Sciatic nerve (tissue), 2 donors: Measurements from ENCODE around the gene NRCAM. TPM values are rescaled to one million over a fixed set of nuclear protein-coding genes. Genes with fewer than 3 reads are reported as not detected.
"Not testable (repeated sequence)": the region's sequence is repeated elsewhere in the genome, so short reads cannot be mapped to it uniquely, and the experiment has no call there.

Source experiments
- ATAC-seq: fragments of 200-7000 bp; cut with Tn5 transposase; one replicate; pipeline ENCODE4 v1.9.1; 2020; ENCODE audit warnings: mild to moderate bottlenecking, moderate library complexity
- DNase-seq: peaks from one replicate; pipeline ENCODE4 v3.0.0-alpha.2; 2020; ENCODE audit warnings: low spot score
- intact Hi-C: fragments of 100-400 bp; cut with DNase I; formaldehyde crosslinking; loops from one replicate; pipeline ENCODE4 v1.14.2; 2022
- total RNA-seq: library from RNA; stranded (reverse); fragmentation: NEBNext Ultra II Directional; extraction: Animal tissue kit (Norgen Biotek cat#: 25700); gene quantifications from one replicate; pipeline ENCODE4 v1.2.1, GENCODE V29; 2021
- donor health status: DM: no; HTN: no; CAD: no.
- donor health status: DM: no; HTN: no; CAD: no.

NRCAM gene
- total RNA-seq, 1 donor from 2014 or later: 17.4 TPM

DNA sequence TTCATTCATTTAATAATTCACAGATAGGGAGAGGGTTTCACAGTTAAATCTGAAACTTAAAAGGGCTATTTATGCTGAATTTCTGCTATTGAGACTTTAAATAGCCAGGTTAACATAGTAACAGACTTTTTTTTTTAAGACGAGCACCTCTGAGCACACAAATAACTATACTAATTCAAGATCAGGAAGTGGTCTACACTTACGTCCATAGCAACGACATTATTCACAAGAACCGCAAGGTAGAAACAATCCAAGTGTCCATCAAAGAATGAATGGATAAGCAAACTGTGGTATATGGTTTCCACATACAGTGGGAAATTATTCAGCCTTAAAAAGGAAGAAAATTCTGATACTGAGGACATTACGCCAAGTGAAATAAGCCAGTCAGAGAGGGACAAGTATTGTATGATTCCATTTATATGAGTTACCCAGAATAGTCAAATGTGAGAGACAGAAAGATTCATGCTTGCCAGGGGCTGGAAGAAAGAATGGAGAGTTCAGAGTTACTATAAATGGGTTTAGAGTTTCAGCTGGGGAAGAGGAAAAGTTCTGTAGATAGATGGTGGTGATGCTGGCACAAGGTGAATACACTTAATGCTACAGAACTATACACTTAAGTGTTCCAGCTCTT, 185.7 kb downstream of the NRCAM start:
- DNase-seq (no peak), ATAC-seq (no peak)
- intact Hi-C loops: no loop called here

DNA sequence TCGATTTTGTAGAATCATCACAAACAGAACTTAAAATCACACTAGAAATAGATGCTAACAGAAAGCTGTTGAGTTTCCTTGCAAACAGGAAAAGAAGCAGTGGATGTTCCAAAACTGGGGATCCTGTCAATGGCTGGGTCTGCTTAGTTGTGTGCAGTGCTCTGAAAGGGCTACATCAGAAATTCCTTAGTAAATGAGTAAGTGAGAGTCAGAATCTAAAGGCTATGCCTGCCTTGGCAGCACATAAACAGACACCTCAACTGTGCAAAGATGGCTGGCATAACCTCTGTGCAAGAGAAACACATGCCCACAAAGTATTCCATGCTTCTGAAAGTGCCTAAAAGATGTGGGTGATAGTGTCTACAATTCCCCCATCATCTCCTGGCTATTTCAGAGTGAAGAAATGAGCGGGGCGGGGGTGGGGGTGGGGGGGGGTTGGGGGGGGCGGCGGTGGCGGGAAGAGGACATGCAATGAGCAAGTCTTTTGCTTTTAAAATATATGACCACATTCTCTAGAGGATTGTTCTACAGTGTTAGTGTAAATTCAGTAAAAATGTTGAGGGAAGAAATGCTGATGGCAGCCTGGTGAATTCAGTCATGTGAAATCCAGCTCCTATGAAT, 187.9 kb downstream of the NRCAM start:
- intact Hi-C loops: no loop called here
- ATAC-seq: no peak
- no peak for DNase-seq

DNA sequence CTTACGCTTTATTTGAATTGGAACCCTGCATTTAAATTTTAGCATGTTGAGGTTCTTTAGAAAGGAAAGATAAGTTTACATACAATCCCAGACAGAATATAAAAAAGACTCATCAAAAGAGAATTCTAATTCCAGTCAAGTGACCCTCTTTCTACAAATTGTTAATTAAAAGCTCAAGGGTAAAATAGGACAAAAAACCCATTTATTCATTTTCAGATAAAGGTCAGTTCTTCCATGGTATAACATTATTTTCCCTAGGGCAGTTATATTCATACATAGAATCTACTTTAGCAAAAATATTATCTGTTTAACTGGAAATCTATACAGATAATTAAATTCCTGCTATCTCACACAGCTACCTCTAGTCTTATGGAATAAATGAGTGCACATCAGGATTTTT, 188.6 kb downstream of the NRCAM start:
- no peak for DNase-seq
- ATAC-seq: no peak
- intact Hi-C loops: no loop called here

DNA sequence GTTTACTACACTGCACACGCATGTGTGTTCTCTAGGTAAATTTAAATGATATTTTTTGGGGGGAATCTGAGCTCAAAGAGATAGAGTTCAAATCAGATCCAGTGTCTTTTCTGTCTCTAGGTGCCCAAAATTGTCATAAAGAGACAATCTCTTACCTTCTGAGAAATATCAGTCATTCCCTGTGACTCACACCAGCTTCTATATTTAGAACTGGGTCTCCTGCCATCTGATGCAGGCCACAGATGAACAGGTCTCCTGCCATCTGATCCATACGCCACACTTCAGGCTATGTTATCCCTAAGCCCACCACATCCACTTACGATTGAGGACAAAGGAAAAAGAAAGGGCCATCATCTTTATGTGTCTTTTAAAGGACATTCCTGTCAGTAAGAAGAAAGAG, 189.7 kb downstream of the NRCAM start:
- intact Hi-C loops: no loop called here
- no peak for ATAC-seq
- no peak for DNase-seq

DNA sequence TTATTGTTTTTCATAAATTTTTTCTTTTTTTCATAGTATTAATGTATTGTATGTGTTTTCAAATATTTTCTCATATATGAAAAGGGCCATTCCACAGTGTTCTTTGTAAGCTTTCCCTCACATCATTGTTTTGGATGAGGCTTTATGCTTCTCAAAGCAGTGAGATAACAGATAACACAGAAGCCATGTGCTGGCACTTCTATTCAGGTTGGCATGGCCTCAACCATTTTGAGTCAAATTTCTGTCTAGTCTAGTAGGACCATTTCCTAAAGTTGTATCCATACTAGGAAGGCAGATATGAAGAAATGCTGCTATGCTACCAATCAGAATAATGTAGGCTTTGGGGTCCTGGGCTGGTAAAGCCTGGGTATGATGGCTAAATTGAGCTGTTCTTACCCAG, 190.2 kb downstream of the NRCAM start:
- no peak for ATAC-seq
- intact Hi-C loops: no loop called here
- no peak for DNase-seq

DNA sequence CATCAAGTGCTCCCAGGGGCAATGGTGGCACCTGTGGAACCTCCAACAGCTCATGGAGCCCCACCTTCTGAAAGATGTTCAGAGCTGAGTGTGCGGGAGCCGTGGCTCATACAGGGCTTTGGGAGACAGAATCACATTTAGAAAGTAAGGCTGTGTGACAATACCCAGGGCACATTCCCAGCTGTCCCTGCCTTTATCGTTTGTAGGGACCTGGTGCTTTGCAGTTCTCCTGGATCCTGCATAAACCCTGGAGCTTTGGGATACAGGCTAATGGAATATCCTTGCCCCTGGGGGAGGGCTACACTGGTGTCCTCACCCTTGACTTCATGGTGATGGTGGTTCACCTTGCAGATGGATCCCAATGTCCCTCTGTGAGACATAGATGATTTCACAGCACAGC, 191.2 kb downstream of the NRCAM start:
- ATAC-seq (no peak), DNase-seq (no peak)
- intact Hi-C loops: no loop called here

DNA sequence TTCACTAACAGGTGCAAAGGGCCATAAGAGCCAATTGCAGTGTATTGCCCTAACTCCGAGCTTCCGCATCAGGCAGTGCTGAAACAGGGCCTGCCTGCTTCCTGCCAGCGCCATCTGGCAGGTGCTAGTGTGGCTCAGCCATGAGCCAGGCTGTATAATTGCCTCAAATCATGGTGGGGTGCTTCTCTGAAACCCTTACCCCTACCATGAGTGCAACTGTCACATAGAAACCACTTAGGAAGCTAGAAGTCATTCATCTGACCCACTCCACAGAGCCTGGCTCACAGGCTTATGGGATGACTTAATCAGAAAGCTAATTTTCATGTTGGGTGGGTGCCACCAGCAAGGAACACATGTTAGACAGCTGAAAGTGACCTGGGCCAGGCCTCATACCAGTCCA, 192.8 kb downstream of the NRCAM start:
- no peak for ATAC-seq
- intact Hi-C loops: no loop called here

DNA sequence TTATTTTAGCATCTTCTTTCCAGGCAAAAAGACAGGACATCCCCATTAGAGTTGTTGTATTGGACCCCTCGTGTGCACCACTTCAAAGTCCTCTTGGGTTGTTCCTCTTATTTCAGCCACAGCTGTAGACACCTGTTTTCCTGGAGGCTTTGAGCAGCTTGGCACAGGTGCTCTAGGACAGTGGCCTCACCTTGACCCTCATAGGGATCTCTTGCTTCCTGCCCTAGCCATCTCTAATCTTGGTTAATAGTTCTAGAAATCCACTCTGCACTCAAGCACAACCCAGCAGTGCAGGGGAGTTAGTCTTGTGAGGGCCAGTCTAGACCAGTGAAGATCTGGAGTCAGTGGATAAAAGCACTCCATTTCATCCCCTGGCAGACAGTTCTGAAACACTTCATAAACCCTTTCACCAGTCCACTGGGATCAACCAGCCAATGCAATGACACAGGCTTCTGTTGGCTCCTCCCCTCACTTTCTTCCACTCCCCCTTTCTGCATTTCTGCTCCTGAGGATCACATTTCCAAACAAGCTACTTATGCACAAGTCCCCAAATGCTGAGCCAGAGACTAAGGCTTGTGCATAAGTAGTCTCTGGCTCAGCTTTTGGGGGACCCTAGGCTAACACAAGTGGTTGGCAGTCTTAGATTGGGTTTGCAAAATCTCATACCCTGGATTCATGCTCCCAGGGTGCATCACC, 194.5 kb downstream of the NRCAM start:
- intact Hi-C loops: no loop called here
- ATAC-seq: no peak
- DNase-seq: no peak

More for the DNA sequence above, 192.8 kb downstream of the NRCAM start:
- DNase-seq: no peak

DNA sequence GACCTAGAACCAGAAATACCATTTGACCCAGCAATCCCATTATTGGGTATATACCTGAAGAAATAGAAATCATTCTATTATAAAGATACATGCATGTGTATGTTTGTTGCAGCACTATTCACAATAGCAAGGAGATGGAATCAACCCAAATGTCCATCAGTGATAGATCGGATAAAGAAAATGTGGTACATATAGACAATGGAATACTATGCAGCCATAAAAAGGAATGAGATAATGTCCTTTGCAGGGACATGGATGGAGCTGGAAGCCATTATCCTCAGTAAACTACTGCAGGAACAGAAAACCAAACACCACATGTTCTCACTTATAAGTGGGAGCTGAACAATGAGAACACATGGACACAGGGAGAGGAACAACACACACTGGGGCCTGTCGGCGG, 196.8 kb downstream of the NRCAM start:
- ATAC-seq, intact Hi-C loops, DNase-seq: not testable (repeated sequence)

DNA sequence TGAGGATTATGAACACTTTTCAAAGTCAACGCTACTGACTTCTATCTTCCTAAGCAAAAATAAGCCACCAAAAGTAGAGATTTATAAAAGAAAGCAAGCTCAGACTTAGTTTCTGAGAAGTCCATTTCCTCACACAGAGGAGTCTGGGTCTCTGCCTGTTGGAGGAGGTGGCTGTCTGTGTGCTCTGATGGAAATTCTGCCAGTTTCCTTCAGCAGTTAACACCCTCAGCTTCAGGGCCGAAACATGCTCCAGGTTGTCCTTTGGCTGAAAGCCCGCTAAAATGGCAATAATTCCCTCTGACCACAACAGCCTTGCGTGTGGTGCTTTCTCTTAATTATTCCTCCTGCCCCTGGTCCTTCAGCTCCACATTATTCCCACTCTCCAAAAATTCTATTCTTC, 198.3 kb downstream of the NRCAM start:
- ATAC-seq (no peak), DNase-seq (no peak)
- intact Hi-C loops: no loop called here

DNA sequence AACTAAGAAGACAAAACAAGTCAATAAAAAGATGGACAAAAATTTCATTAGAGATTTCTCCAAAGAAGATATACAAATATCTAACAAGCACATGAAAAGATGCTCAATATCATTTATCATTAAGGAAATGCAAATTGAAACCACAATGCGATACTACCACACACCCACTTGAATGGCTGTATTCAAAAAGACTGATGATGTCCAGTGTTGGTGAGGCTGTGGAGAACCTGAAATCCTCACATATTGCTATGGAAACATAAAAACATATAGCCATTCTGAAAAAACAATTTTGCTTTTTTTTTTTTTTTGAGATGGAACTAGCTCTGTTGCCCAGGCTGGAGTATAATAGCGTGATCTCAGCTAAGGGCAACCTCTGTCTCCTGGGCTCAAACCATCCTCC, 202.0 kb downstream of the NRCAM start:
- ATAC-seq (no peak), DNase-seq (no peak)
- intact Hi-C loops: no loop called here

DNA sequence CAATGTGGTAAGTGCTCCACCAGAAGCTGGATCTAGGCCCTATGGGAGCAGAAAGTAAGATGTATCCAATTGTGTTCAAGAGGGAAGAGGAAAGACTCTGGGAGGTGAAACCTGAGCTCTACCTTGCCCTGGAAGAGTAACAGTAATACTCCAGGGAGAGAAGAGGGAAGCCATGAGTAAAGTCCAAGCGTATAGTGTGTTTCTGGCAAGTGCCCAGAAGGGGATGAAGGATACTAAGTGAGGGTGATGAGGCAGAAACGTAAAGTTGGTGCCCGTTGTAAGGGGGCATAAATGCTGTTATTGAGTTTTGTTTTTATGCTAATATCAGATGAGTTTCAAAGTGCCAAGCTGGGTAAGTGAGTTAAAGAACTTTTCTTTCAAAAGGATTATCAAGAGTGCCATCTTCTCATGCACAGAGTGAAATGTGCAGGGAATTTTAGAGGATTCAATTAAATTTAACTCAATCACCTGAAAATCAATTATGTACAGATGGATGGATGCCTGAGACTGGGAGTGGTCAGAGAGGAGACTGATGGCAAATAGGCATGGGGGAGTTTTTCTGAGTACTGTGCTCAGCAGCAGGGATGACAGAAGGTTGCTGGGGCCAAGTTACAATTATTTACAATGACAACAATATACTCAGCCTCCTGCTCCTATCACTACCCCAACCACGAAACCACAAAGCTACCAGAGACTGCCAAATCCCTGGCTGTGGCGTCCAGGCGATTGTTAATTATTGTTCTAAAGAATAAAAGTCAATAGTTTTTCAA, 202.8 kb downstream of the NRCAM start:
- DNase-seq (no peak), ATAC-seq (no peak)
- intact Hi-C loops: no loop called here

DNA sequence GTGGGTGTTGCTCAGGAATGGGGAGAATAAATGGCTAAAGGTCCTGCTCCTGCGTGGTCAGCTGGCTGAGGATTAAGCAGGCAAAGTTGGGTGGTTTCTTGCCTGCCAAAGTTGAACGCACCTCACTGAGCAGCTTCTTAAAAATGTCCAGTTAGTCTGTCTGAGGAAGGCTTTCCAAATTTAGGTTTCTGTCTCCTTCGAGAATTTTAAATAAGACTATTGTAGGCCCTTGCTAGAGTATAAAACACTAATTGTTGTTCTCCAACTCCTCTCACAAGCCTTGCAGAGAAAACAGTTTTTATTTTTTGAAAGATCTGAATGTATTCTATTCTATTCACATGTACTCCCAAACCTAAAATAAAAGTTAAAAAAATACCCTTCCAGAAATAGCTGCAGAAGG, 204.1 kb downstream of the NRCAM start:
- ATAC-seq: peak; percentile 30
- DNase-seq: no peak
- intact Hi-C loops: no loop called here

DNA sequence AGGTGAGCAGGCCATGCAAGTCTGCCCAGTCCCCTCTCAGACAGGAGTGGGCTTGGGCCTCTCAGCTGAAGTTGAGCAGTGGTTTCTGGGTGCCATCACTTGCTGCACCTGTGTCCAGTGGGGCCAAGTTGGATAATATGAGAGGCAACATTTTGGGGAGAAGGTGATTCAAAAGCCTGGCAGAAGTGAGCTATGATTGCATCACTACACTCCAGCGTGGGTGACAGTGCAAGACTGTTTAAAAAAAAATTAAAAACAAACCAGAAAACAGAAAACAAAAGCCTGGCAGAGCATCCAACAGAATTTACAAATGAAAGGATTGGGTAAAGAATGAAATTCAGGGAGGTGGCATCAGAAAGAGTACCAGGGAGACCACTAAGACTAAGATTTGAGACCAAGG, 204.5 kb downstream of the NRCAM start:
- intact Hi-C loops: no loop called here
- DNase-seq: no peak
- no peak for ATAC-seq

DNA sequence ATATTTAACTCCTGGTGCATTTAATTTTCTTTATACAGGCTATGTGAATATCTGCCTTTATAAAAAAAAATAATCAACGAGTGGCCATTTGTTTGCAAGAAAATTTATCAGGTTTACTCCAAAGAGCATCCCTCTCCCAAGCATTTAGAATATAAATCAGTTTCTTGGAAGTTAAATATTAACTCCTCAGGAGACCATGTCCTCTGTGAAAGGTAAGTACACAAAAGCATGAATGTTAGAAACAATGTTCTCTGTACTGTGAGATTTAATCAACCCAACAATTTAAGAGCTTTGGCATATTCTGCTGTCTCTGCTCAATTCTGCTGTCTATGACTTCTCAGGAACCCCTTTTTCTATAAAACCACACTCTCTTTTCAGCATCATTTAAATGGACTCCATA, 206.8 kb downstream of the NRCAM start:
- intact Hi-C loops: no loop called here
- ATAC-seq: no peak
- DNase-seq: no peak

DNA sequence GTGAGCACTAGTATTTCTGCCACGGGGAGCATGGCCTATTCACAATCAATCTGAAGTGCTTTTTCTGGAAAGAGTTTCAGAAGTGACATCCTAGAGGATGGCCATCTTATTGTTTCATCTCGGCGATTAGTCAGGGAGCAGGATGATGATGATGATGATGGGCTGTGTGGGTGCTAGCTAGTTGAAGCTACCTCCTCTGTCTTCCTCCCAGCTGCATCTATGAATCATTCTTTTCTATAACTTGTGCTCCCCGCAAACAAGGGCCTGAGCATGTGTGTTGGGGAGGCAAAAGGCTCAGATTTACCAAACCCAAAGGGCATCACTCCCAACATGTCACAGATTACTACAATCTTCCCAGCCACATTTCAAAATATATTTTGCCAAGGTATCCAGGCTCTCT, 207.4 kb downstream of the NRCAM start:
- DNase-seq (no peak), ATAC-seq (no peak)
- intact Hi-C loops: no loop called here

DNA sequence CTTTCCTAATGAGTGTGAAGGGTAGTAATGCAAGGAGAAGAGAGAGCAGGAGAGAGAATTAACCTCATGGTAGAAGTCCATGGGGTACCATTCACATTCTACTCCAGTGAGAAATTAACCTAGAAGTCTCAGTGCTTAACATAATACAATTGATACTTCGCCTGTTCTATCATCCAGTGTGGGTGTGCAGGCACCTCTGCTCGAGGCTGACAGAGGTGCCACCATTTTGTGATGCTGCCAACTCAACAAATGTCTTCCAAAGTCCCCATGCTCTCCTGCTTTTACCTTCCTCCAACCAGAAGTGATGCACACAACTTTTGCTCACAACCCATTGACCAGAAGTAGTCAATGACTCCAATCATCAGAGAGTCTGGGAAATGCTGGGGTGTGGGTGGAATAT, 207.8 kb downstream of the NRCAM start:
- DNase-seq (no peak), ATAC-seq (no peak)
- intact Hi-C loops: no loop called here

DNA sequence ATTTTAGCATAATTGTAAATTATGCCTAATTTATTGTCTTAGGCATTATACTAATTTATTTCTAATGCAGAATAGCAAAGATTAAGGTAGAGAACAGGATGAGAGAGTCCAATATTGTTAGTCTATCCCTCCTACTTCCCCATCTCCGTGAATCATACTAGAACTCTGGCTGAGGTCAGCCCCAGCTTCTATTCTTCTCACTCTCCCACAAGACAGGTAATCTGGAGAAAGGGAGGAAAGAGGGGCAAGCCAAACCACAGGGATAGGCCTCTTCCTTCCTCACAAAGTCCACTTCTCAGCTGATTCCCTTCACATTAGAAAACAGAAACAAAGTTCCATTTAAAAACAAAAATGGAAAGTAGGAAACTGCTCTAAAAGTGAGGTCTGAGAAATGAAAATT, 208.6 kb downstream of the NRCAM start:
- no peak for DNase-seq
- ATAC-seq: no peak
- intact Hi-C loops: no loop called here

DNA sequence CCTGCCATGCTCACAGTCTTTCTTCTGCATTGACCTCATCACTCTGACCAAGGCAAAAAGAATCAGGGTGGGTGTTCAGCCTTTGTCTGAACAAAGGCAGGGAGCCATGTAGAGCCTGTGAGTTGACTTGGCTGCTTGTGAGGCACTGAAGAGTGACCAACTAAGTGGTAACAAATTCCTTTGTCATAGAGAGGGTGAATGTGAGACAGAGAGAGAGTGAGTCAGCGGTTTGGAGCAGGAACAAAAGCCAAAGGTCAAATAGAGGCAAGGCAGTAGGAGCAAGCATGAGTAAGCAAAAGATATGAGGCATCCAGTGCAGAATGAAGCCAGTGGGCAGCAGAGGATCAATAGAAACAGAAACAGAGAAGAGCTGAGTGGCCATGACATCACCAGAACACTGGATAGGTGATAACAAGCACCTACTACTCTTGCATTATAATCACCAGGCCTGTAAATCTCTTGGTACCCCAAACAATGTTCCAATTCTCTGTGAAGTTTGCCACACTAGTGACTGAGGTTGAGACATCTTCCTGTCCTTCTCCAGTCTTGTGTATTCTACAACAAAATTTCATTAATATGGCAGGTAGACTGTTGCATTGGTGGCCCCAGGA, 209.9 kb downstream of the NRCAM start:
- DNase-seq (no peak), ATAC-seq (peak; percentile 75)
- intact Hi-C loops: no loop called here
